OCI-LY1 (cell line): ENCODE results near the gene FSHB.

ENCODE experiments used
- EZH2 ChIP-seq: fragments of 200-600 bp; sonication (generic), shearing (Covaris generic); IDR thresholded peaks from 2 replicates; pipeline ENCODE4 v1.8.0; 2017; ENCODE audit warnings: borderline replicate concordance, mixed run types, mild to moderate bottlenecking, antibody characterized with exemption, low read length, moderate library complexity, mixed read lengths
- TF ChIP-seq, protein P1 (sequence below): fragments of 200-600 bp; sonication (generic), shearing (Covaris generic); IDR thresholded peaks from 2 replicates; pipeline ENCODE4 v1.5.1; 2017; ENCODE audit warnings: mild to moderate bottlenecking, antibody characterized with exemption, low read length, moderate library complexity, mixed read lengths

DNA sequence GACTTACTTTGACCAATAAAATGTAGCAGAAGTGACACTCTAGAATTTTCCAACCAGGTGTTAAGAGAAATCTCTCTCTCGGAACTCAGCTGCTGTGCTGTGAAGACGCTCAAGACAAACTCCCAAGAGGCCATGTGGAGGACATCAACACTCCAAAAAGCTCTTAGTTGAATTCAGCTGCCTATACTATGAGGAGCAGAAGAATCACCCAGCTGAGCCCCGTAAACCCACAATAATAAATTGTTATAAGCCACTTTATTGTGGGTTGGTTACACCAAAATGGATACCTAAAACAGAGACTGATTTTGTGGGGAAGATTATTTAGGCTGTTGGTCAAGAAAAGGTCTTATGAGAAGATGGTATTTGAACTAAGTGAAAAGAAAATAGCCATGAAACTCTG is 44.1 kb upstream of the FSHB start:
- TF ChIP-seq, protein P1, sequence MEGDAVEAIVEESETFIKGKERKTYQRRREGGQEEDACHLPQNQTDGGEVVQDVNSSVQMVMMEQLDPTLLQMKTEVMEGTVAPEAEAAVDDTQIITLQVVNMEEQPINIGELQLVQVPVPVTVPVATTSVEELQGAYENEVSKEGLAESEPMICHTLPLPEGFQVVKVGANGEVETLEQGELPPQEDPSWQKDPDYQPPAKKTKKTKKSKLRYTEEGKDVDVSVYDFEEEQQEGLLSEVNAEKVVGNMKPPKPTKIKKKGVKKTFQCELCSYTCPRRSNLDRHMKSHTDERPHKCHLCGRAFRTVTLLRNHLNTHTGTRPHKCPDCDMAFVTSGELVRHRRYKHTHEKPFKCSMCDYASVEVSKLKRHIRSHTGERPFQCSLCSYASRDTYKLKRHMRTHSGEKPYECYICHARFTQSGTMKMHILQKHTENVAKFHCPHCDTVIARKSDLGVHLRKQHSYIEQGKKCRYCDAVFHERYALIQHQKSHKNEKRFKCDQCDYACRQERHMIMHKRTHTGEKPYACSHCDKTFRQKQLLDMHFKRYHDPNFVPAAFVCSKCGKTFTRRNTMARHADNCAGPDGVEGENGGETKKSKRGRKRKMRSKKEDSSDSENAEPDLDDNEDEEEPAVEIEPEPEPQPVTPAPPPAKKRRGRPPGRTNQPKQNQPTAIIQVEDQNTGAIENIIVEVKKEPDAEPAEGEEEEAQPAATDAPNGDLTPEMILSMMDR, result no peak
- no peak for TF ChIP-seq EZH2
